ENCODE measurements around the gene HOXA6.

DNA sequence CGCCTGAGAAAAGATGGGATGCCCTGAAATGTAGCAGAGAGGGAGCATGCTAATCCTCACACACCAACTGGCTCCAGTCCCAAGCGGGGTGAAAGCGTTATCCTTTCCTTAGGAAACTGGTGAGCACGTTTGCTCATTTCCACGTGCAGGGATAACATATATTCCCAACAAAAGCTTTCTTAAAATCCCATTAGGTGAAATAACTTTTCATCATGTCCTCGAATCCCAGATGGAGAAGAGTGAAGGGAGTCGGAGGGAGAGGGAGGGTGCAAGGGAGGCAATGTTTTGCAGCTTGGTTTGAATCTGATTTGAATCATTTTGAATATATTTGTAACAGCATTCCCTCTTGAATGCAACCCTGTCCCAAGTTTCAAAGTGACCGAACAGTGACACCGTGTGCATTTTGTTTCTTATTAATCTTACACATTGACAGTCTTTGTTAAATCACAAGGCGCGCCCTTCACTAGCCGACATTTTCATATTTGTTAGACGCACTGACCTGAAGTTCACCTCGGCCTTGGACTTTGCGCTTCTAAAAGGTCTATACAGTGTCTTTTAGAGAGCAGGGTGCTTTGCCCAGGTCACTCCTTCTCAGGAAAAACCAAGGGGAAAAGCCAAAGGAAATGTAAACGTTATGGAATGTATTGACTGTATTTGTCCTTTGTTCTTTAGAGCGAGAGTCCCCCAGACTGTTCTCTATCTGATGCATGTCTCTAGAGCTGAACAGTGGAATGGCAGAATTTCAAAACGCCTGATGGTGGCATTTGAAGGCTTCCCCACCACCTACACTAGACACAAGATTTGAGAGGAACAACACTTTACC is 14.0 kb downstream of the HOXA6 start:
- TF ChIP-seq, protein P1, sequence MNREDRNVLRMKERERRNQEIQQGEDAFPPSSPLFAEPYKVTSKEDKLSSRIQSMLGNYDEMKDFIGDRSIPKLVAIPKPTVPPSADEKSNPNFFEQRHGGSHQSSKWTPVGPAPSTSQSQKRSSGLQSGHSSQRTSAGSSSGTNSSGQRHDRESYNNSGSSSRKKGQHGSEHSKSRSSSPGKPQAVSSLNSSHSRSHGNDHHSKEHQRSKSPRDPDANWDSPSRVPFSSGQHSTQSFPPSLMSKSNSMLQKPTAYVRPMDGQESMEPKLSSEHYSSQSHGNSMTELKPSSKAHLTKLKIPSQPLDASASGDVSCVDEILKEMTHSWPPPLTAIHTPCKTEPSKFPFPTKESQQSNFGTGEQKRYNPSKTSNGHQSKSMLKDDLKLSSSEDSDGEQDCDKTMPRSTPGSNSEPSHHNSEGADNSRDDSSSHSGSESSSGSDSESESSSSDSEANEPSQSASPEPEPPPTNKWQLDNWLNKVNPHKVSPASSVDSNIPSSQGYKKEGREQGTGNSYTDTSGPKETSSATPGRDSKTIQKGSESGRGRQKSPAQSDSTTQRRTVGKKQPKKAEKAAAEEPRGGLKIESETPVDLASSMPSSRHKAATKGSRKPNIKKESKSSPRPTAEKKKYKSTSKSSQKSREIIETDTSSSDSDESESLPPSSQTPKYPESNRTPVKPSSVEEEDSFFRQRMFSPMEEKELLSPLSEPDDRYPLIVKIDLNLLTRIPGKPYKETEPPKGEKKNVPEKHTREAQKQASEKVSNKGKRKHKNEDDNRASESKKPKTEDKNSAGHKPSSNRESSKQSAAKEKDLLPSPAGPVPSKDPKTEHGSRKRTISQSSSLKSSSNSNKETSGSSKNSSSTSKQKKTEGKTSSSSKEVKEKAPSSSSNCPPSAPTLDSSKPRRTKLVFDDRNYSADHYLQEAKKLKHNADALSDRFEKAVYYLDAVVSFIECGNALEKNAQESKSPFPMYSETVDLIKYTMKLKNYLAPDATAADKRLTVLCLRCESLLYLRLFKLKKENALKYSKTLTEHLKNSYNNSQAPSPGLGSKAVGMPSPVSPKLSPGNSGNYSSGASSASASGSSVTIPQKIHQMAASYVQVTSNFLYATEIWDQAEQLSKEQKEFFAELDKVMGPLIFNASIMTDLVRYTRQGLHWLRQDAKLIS (CRISPR knock-in tag; IDR thresholded peaks at IDR 0.05; ENCODE audit: borderline replicate concordance) = no peak
- no peak for TF ChIP-seq MXD4 (CRISPR knock-in tag; IDR thresholded peaks at IDR 0.05; ENCODE audit: borderline replicate concordance)
